ENCODE measurements around the gene AUTS2. TPM values are rescaled to one million over a fixed set of nuclear protein-coding genes. Genes with fewer than 3 reads are reported as not detected.

Gene AUTS2
- total and polyA plus RNA-seq, 9 of the 15 experiments (the other 6 are each of a cell fraction or from before 2014, with no cell fraction given): 0.58 TPM; not detected in 8

DNA sequence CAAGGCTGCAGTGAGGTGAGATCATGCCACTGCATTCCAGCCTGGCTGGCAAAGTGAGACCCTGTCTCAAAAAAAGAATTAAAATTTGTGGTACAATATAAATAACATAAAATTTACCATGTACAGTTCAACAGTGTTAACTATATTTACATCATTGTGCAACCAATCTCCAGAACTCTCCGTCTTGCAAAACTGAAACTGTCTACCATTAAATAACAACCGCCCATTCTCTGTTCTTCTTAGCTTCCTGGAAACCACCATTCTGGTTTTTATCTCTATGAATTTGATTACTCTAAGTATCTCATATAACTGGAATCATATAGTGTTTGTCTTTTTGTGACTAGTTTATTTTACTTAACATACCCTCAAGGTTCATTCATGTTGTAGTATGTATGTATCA lies 167.6 kb downstream of the AUTS2 start (continued):
- TF ChIP-seq, protein P1, sequence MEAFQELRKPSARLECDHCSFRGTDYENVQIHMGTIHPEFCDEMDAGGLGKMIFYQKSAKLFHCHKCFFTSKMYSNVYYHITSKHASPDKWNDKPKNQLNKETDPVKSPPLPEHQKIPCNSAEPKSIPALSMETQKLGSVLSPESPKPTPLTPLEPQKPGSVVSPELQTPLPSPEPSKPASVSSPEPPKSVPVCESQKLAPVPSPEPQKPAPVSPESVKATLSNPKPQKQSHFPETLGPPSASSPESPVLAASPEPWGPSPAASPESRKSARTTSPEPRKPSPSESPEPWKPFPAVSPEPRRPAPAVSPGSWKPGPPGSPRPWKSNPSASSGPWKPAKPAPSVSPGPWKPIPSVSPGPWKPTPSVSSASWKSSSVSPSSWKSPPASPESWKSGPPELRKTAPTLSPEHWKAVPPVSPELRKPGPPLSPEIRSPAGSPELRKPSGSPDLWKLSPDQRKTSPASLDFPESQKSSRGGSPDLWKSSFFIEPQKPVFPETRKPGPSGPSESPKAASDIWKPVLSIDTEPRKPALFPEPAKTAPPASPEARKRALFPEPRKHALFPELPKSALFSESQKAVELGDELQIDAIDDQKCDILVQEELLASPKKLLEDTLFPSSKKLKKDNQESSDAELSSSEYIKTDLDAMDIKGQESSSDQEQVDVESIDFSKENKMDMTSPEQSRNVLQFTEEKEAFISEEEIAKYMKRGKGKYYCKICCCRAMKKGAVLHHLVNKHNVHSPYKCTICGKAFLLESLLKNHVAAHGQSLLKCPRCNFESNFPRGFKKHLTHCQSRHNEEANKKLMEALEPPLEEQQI (IDR thresholded peaks at IDR 0.05): no peak
- TF ChIP-seq PCBP1 (IDR thresholded peaks at IDR 0.05; ENCODE audit: low read depth, low read length, poor library complexity, severe bottlenecking): no peak
- TF ChIP-seq RBM39 (optimal IDR thresholded peaks at IDR 0.05; ENCODE audit: low read depth, low read length): no peak
- TF ChIP-seq ZNF561 (CRISPR knock-in tag; conservative IDR thresholded peaks at IDR 0.05): no peak
- no peak for TF ChIP-seq CCNT2 (IDR thresholded peaks at IDR 0.05; ENCODE audit: borderline replicate concordance, extremely low read depth, insufficient read length, low read depth, low read length)

DNA sequence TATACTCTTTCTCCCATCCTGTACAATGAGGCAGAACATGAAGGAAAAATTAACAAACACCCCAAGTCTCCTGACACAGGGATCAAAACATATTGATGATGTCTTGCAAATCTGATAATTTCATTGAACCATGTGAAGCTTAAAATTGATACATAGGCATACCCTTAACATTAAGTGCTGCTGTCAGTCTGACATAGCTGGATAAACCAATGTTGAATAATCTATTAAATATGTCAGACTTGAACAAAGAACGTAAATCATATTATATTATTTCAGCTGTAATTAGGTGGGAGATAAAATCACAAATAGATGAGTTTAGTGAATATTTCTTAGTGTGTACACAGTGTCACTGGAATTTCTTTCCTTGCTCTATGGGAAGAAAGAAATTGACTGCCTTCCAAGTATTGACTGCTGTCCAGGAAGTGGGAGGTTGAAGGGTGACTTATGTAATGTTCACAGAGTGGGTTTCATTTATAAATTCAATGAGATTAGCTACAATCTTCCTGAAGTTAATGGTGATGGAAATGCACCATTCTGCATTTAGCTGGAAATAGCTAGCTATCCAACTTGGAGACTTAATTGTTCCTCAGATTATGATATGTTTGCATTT lies 170.8 kb downstream of the AUTS2 start:
- in situ Hi-C loops (cut with MboI) (no loop called here), intact Hi-C loops (cut with micrococcal nuclease) (no loop called here)
- no peaks in the 10 kb centered on the region for H3K4me1 ChIP-seq (replicated peaks in 1 of 2; ENCODE audit: control insufficient read depth in 2 of 2, insufficient read depth in 2 of 2, low read length in 2 of 2)
- no peak for FAIRE-seq
- no peak for ATAC-seq
- H3K4me2 ChIP-seq (ENCODE audit: insufficient read depth, low read length): no peak overlapping the region
- DNase-seq (ENCODE audit: extremely low read depth in 1 of 4, low spot score in 3 of 4): no peak
- no peak overlapping the region for H3K9ac ChIP-seq (ENCODE audit: insufficient read depth in 1 of 2, low read depth in 2 of 2, low read length in 2 of 2)
- H3K9me1 ChIP-seq (ENCODE audit: control insufficient read depth, insufficient read depth, low read length): no peaks in the 10 kb centered on the region
- no peaks in the 10 kb centered on the region for H3K9me3 ChIP-seq (replicated peaks; ENCODE audit: control insufficient read depth, insufficient read depth, low read depth, low read length)
- no TSS peak for BruUV-seq (replicated peaks)
- H3K4me3 ChIP-seq: no peak overlapping the region
- TF ChIP-seq RHOXF2B (CRISPR knock-in tag; conservative IDR thresholded peaks at IDR 0.05) (no peak), ZNF830 (CRISPR knock-in tag; IDR thresholded peaks at IDR 0.05) (no peak), FOS (IDR thresholded peaks at IDR 0.05; ENCODE audit: extremely low read depth, insufficient read length) (no peak), ZFPM2 (CRISPR knock-in tag; IDR thresholded peaks at IDR 0.05) (no peak), SRF (CRISPR knock-in tag; IDR thresholded peaks at IDR 0.05) (no peak), DACH1 (IDR thresholded peaks at IDR 0.05; ENCODE audit: partially characterized antibody) (no peak), HMGN3 (IDR thresholded peaks at IDR 0.05; ENCODE audit: borderline replicate concordance, extremely low read depth, insufficient read length, low read depth, low read length) (no peak), MTA2 (IDR thresholded peaks at IDR 0.05; ENCODE audit: low read depth) (no peak)
- no peak overlapping the region for H3K27ac ChIP-seq (ENCODE audit: extremely low read depth, low read depth, low read length)
- no peaks in the 10 kb centered on the region for H4K20me1 ChIP-seq (replicated peaks; ENCODE audit: control insufficient read depth, insufficient read depth, low read length)
- POLR2A ChIA-PET: interaction anchor here (0.6 to 1.2 kb wide), 2 partner anchors 14 to 502 kb away, joined by 3 read pairs; no protein-coding TSS in a partner anchor
- CTCF ChIA-PET (ENCODE audit: low intra/inter-chr PET ratio): no interaction called here
- H3K27me3 ChIP-seq (ENCODE audit: control insufficient read depth in 2 of 2, insufficient read depth in 2 of 2, low read length in 2 of 2): peaks cover 0 to 5% of the 10 kb centered on the region in 2 experiments; a peak in 2 of 5 replicates
- 0% methylated on average over 1 of the region's 1 CpG for WGBS (ENCODE audit: insufficient coverage, low coverage, missing lambda C conversion rate)
- H3K79me2 ChIP-seq (ENCODE audit: control insufficient read depth, insufficient read depth, low read length): no peaks in the 10 kb centered on the region
- H3K36me3 ChIP-seq (ENCODE audit: control insufficient read depth, insufficient read depth, low read length): no peaks in the 10 kb centered on the region
- no peak overlapping the region for H2AFZ ChIP-seq (ENCODE audit: low read depth, low read length)
